GM19193 (cell line): ENCODE data around the gene CD53.

Source experiments
- POLR2A ChIP-seq: IDR thresholded peaks from 4 replicates; pipeline ENCODE4 v1.6.1; 2011; ENCODE audit not compliant: insufficient read depth, insufficient read length; ENCODE audit errors: extremely low read depth

CD53 gene

DNA sequence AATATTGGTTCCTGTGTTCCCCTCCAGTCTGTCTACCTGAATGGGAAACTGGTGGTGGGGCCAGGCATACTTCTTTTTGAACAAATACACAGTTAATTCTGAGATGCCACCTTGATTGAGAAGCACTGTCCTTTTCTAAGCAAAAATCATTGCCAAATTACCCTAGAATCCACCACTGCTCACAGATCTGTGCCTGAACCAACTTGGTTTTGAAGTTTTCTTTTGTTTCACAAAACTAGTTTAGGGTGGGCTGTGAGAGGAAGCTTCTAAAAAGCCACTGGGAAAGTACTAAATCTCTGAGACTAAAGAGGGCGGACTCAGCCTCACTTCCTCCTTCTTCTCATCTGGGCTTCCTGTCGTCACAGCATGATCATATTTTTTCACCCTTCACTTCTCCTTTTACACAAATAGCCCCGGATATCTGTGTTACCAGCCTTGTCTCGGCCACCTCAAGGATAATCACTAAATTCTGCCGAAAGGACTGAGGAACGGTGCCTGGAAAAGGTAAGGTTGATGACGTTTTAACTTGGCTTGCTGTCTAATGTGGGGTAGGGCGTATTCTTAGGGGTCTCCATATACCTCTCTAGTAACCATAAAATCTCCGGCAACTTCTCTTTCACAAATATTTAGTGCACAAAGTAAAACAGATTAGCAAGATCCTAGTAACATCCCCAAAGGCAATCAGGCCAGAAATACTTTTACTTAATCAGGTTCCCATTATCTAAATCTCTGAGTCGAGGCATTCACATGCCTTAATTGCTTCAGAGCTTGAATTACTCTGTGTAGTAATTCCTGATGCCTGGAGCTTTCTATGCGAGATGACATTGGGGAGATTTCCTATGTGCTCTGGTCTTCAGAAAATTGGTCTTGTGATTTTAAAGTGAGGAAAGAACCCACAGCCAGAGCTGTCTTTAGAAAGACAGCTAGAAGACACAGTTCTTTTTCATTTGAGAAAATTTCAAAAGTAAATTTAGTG lies at the start of gene CD53:
Gene CD53, plus strand, starts transcription at position 404 of the 976 bp plus-strand sequence. CDS start 18,261 bp downstream, outside the sequence.
- TF ChIP-seq POLR2A, result peak; percentile 68

- no peak for TF ChIP-seq POLR2A
Measured at GRCh38 chr1:110824192-110824591, 48.8 kb upstream of the CD53 start.

- TF ChIP-seq POLR2A, result no peak
Measured at GRCh38 chr1:110829955-110830553, 42.9 kb upstream of the CD53 start.

DNA sequence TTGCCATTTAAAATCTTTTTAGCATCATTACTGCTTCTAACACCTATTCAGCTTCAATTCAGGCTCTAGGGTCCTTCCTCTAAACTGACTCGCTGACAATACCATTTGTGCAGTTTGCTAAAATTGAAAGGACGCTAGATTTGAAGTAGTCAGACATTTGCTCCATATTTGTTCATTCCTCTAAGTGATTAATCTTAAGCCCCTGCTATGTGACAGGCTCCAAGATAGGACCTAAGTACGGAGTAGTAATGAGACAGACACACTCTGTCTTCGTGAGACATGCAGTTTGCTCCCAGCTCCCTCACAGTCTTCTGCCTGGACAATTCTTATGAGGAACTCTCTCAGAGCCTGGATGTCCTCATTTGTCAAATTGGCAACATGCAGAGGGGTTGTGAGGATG lies 26.1 kb upstream of the CD53 start:
- TF ChIP-seq POLR2A, result no peak

DNA sequence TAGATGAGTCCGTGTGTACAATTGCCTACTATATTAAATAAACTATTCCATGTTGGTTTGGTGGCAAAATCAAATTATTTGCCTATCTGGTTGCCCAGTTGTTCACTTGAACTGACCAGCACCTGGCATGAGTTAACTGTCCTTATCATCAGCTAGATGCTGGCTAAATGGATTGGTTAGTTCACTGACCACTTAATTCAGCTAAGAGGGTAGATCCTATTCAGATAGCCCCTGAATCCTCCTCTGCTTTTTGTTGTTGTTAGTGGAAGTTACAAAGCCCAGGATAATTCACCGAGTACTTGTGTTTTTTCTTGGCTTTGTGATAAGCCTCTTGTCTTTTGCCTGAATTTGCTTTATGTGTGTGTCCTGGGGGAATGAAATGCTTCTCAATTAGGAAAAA lies 22.8 kb upstream of the CD53 start:
- TF ChIP-seq POLR2A, result no peak

DNA sequence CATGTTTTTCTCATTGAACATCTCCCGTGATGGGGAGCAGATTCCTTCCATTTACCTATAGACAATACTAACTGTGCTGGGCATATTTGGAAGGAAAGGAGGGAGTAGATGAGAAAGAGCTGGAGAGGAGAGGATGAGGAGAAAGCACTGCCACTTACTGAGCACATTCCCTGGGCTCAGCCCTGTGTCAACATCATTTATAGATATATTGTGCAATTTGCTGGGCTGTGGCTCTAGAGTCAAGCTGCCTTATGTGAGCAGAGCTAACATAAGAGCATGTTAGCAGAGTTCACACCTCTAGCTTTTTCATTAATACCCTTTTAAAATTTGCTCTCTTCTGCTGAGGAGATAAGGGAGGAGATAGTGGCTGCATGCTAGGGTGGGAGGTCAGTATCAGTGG lies 22.3 kb upstream of the CD53 start:
- TF ChIP-seq POLR2A, result no peak

- TF ChIP-seq POLR2A, result no peak
Measured at GRCh38 chr1:110853135-110853534, 19.8 kb upstream of the CD53 start.

DNA sequence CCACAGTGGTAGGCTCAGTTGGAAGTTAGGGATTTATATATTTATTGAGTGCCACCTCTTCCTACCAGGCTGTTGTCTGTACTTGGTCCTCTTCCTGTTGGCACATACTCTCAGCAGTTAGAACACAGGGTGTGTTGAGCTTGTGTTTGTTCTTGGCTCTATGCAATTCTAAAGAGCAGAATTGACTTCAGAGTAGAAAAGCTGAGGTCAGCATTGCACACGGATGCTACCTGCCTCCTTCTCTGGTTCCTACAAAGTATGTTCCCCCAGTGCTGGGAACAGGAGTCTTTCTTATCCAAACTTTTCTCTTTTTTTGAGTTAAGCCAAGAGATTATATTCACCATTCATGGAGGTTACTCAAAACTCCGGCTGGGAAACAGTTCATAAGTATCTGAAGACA lies 16.5 kb upstream of the CD53 start:
- no peak for TF ChIP-seq POLR2A

DNA sequence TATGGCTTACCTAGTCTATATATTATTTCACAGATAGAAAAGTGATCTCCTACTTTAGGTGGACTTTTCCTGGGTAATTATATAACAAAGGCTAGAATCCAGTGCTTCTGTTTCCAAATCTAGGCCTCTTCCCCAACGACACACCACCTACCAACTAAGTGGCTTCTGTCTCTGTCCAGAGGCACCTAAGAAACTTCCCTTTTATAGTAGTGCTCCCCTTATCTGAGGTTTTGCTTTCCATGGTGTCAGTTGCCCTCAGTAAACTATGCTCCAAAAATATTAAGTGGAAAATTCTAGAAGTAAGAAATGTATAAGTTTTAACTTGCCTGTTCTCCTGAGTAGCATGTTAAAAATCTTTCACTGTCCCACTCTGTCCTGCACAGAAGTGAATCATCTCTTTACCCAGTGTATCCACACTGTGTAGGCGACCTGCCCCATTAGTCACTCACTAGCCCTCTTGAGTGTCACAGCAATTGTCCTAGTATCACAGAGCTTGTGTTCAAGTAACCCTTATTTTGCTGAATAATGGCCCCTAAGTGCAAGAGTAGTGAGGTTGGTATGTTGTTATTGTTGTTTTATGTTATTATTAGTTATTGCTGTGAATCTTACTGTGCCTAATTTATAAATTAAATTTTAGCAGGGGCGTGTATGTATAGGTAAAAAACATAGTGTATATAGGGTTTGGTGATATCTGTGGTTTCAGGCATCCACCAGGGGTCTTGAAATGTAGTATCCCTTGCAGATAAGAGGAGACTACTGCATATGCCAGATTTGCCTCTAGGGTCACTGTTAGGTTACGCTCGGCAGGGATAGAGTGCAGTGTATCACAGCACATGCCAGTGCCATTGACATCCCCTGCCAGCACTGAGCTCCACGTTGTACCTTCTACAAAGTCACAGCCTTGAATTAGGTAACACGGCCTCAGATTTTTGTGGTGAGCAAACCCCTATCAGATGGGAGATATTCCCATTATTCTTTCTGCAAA lies 14.7 kb upstream of the CD53 start:
- TF ChIP-seq POLR2A, result no peak

GRCh38 chr1:110859062-110859461 lies 13.9 kb upstream of the CD53 start:
- TF ChIP-seq POLR2A, result no peak

DNA sequence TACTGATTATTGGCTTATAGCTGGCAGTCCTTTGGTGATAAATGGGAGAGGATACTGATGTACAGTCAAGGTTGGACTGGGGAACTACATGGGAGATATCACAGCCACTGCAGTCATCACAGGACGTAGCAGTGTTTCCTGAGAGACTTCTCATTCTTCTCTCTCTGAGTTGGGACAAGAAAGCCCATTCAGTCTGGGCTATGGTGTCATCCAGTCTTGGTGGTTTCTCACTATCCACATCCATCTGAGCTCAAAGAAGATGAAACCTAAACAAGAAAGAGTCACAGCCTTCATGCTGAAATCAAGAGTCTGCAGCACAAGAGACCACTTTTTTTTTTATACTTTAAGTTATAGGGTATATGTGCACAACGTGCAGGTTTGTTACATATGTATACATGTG lies 12.8 kb upstream of the CD53 start:
- TF ChIP-seq POLR2A, result no peak

DNA sequence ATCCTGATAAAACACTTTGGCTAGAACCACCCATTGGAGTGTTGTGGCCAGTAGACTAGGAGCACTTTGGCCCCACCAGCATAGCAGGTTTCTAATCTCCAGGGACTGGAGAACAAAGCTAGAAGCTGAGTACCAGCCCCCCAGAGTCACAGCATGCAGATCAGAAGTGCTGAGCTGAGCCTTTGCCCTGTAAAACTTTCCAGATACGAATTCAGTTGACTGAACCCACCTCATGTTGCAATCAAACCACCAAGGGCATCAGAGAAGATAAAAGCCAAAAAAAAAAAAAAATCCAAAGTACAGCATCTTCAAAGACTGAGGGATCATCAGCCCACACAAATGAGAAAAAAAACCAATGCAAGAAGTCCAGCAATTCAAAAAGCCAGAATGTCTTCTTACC lies 8.7 kb upstream of the CD53 start:
- no peak for TF ChIP-seq POLR2A

DNA sequence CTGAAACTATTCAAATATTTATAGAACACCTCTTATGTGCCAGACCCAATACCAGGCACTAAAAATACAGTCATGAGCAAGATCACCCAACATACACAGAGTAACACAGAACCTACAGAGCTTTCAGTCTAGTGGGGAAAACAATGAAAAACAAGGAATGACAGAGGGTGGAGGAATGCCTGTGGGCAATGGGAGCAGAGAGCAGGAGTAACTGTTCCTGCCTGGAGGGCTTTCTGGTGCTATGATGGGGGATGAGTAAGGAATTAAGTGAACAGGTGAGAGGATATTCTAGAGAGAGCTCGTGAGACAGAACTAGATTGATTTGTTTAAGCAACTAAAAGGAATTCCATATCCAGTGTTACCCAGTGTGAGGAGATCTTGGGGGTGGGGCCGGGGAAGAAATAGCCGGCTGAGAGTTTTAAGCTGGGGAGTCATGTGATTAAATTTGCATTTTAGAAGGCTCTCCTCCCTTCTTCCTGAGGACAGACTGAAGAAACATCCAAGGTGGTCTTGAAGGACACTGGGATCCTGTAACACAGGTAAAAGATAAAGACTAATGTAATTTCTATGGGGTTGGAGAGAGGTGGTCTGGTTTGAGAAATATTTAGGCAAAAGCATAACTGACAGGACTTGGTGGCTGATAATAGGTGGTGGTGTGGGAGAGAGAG lies 2.1 kb upstream of the CD53 start:
- TF ChIP-seq POLR2A, result no peak

- no peak for TF ChIP-seq POLR2A
Measured at GRCh38 chr1:110872366-110872744, 593 bp upstream of the CD53 start.
